Neural progenitor cell (in vitro differentiated cells): ENCODE measurements around the gene TIMM9. TPM values are rescaled to one million over a fixed set of nuclear protein-coding genes. Genes with fewer than 3 reads are reported as not detected.

Experiments used
- DNase-seq: peaks from one replicate; pipeline ENCODE4 v3.0.0-alpha.2; 2016; ENCODE audit warnings: low spot score
- H2AFZ ChIP-seq: fragments of 200-600 bp; sonication (generic); replicated peaks from 2 replicates; pipeline ENCODE4 v1.6.1; 2016; ENCODE audit warnings: antibody characterized with exemption
- H3F3A ChIP-seq: fragments of 200-600 bp; sonication (generic); 2 replicates; pipeline ENCODE4 v1.6.1; 2016; ENCODE audit warnings: antibody characterized with exemption, low read depth
- H3K27ac ChIP-seq: fragments of 200-600 bp; sonication (generic); 2 replicates; pipeline ENCODE4 v1.5.1; 2016; ENCODE audit warnings: mild to moderate bottlenecking
- H3K27me3 ChIP-seq: fragments of 200-600 bp; sonication (generic); 2 replicates; pipeline ENCODE4 v1.6.1; 2016; ENCODE audit warnings: mild to moderate bottlenecking, moderate library complexity
- H3K36me3 ChIP-seq: fragments of 200-600 bp; sonication (generic); 2 replicates; pipeline ENCODE4 v1.5.1; 2016
- H3K4me1 ChIP-seq: fragments of 200-600 bp; sonication (generic); 2 replicates; pipeline ENCODE4 v1.6.1; 2016; ENCODE audit warnings: mixed run types
- H3K4me2 ChIP-seq: fragments of 200-600 bp; sonication (generic); 2 replicates; pipeline ENCODE4 v1.6.1; 2016
- H3K4me3 ChIP-seq: fragments of 200-600 bp; sonication (generic); 2 replicates; pipeline ENCODE4 v1.5.1; 2016
- H3K79me2 ChIP-seq: fragments of 200-600 bp; sonication (generic); 2 replicates; pipeline ENCODE4 v1.6.1; 2016; ENCODE audit warnings: low read depth
- H3K9ac ChIP-seq: fragments of 200-600 bp; sonication (generic); 2 replicates; pipeline ENCODE4 v1.6.1; 2016
- H3K9me3 ChIP-seq: fragments of 200-600 bp; sonication (generic); 2 replicates; pipeline ENCODE4 v1.5.1; 2016; ENCODE audit warnings: low read depth
- H4K20me1 ChIP-seq: fragments of 200-600 bp; sonication (generic); 2 replicates; pipeline ENCODE4 v1.6.1; 2016; ENCODE audit warnings: low read depth
- H3K27ac Mint-ChIP-seq: 3 replicates; pipeline ENCODE4 v1.8.0; 2021; ENCODE audit warnings: mixed read lengths
- H3K27me3 Mint-ChIP-seq: 2 replicates; pipeline ENCODE4 v1.8.0; 2022; ENCODE audit warnings: low read depth, mild to moderate bottlenecking, inconsistent platforms, moderate library complexity, mixed read lengths; ENCODE audit not compliant: insufficient read depth
- H3K36me3 Mint-ChIP-seq: 3 replicates; pipeline ENCODE4 v1.8.0; 2021; ENCODE audit warnings: mixed read lengths
- H3K4me1 Mint-ChIP-seq: 3 replicates; pipeline ENCODE4 v1.8.0; 2021; ENCODE audit warnings: mixed read lengths
- H3K4me3 Mint-ChIP-seq: 3 replicates; pipeline ENCODE4 v1.8.0; 2021; ENCODE audit warnings: mild to moderate bottlenecking, moderate library complexity, mixed read lengths
- H3K9me3 Mint-ChIP-seq: 3 replicates; pipeline ENCODE4 v1.8.0; 2020; ENCODE audit warnings: mixed read lengths
- CTCF ChIP-seq: fragments of 200-600 bp; sonication (generic); IDR thresholded peaks from 2 replicates; pipeline ENCODE4 v1.5.1; 2017; ENCODE audit warnings: antibody characterized with exemption, mild to moderate bottlenecking
- EZH2 ChIP-seq: fragments of 200-600 bp; sonication (generic); IDR thresholded peaks from 2 replicates; pipeline ENCODE4 v1.6.1; 2017; ENCODE audit warnings: antibody characterized with exemption, mild to moderate bottlenecking, moderate library complexity
- EZH2phosphoT487 ChIP-seq: fragments of 200-600 bp; sonication (generic); IDR thresholded peaks from 2 replicates; pipeline ENCODE4 v1.6.1; 2017; ENCODE audit warnings: antibody characterized with exemption
- total RNA-seq: library from RNA; depleted of rRNA; stranded (reverse); fragments of >200 nt; gene quantifications from 2 replicates; pipeline ENCODE4 v1.2.3, GENCODE V29; 2015; ENCODE audit warnings: low replicate concordance

Gene TIMM9
- total RNA-seq, 1 donor from 2014 or later = 97.2 TPM

- Histone ChIP-seq H3K27ac (no peak overlapping the region), H3K27me3 (no peaks in the 10 kb centered on the region), H3K4me3 (no peak overlapping the region), H3K79me2 (no peaks in the 10 kb centered on the region), H3K9ac (no peak overlapping the region), H3K4me2 (no peak overlapping the region), H3K36me3 (peaks cover 17% of the 10 kb centered on the region), H2AFZ (no peak overlapping the region), H3F3A (no peaks in the 10 kb centered on the region), H3K9me3 (no peaks in the 10 kb centered on the region), H4K20me1 (no peaks in the 10 kb centered on the region), H3K4me1 (no peaks in the 10 kb centered on the region)
- DNase-seq = no peak
- Mint-ChIP-seq H3K4me1 (no peaks in the 10 kb centered on the region), H3K27ac (no peak overlapping the region), H3K27me3 (no peaks in the 10 kb centered on the region), H3K9me3 (no peaks in the 10 kb centered on the region), H3K36me3 (peaks cover 10% of the 10 kb centered on the region), H3K4me3 (no peak overlapping the region)
- no peak for TF ChIP-seq CTCF
- no peak for TF ChIP-seq EZH2phosphoT487
- TF ChIP-seq EZH2 = no peak
Measured at GRCh38 chr14:58444627-58445026, 17.3 kb upstream of the TIMM9 start.

GRCh38 chr14:58439476-58439875 lies 12.1 kb upstream of the TIMM9 start:
- Mint-ChIP-seq H3K27me3 (no peaks in the 10 kb centered on the region), H3K27ac (no peak overlapping the region), H3K9me3 (no peaks in the 10 kb centered on the region), H3K4me1 (no peaks in the 10 kb centered on the region), H3K36me3 (peaks cover 13% of the 10 kb centered on the region), H3K4me3 (no peak overlapping the region)
- Histone ChIP-seq H3K9ac (no peak overlapping the region), H3K4me1 (no peaks in the 10 kb centered on the region), H3F3A (no peaks in the 10 kb centered on the region), H3K4me3 (no peak overlapping the region), H3K27me3 (no peaks in the 10 kb centered on the region), H2AFZ (no peak overlapping the region), H3K4me2 (no peak overlapping the region), H3K27ac (no peak overlapping the region), H3K79me2 (no peaks in the 10 kb centered on the region), H3K9me3 (no peaks in the 10 kb centered on the region), H3K36me3 (peaks cover 23% of the 10 kb centered on the region), H4K20me1 (no peaks in the 10 kb centered on the region)
- no peak for DNase-seq
- TF ChIP-seq CTCF = no peak
- TF ChIP-seq EZH2phosphoT487 = no peak
- TF ChIP-seq EZH2 = no peak

- Histone ChIP-seq H3K27ac (no peak overlapping the region), H3K79me2 (peaks cover 47% of the 10 kb centered on the region), H3K4me1 (peaks cover 6% of the 10 kb centered on the region), H3K9ac (peak overlapping the region; percentile 54), H3K36me3 (peaks cover 12% of the 10 kb centered on the region), H3K4me2 (peak overlapping the region; percentile 92), H3K4me3 (peak overlapping the region; percentile 90), H3K9me3 (no peaks in the 10 kb centered on the region), H3F3A (peaks cover 10% of the 10 kb centered on the region), H3K27me3 (no peaks in the 10 kb centered on the region), H4K20me1 (no peaks in the 10 kb centered on the region), H2AFZ (no peak overlapping the region)
- DNase-seq = no peak
- TF ChIP-seq EZH2 = no peak
- no peak for TF ChIP-seq EZH2phosphoT487
- no peak for TF ChIP-seq CTCF
- no peak overlapping the region for H3K27ac Mint-ChIP-seq
- peaks cover 18% of the 10 kb centered on the region for H3K4me1 Mint-ChIP-seq
- no peaks in the 10 kb centered on the region for H3K9me3 Mint-ChIP-seq
- peaks cover 4% of the 10 kb centered on the region for H3K27me3 Mint-ChIP-seq
- peak overlapping the region; percentile 60 for H3K4me3 Mint-ChIP-seq
- peaks cover 5% of the 10 kb centered on the region for H3K36me3 Mint-ChIP-seq
Measured at GRCh38 chr14:58430156-58430555, 2.8 kb upstream of the TIMM9 start.
